ENCODE measurements around the gene ARX.

The ARX gene

DNA sequence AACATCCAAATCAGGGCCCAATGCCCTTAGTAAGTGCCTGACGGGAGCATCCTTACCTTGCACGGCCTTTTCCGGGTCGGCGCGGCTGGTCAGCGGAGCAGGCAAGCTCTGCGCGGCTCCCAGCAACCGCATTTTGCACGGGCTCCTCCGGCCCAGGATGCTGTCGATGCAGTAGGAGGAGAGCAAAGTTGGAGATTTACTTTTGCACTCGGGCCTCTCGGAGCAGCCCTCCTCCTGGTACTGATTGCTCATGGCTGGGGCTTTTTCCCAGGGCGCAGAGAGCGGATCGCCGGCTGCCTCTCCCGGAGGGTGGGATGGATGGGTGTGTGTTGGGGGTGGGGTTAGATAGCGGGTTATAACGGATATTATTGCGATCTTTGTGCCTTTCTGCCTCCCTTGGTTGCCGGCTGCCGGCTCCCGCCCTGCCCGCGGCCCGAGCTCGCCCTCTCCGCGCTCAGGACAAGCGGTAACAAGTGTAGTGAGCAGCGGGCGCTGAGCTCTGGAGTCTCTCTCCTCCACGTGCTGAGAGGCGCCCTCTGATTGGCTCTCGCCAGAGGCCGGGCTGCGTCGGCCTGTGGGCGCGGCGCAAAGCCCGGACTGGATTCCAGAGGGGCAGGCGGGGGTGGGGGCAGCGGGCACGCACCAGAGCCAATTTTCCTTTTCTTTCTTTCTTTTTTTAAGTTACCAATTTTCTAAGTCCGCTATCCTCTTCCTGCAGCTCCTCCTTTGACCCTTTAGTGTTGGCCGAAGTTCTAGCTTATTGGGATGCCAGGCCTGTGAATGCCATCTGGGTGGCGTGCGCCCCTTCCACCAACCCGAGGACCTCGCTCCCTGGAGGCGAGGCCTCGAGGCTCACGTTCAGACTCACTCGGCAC is at the start of gene ARX:
ARX (minus strand) TSS at position 480 of the 875 bp plus-strand sequence; CDS start at position 252, 228 bp downstream.
- no peak for DNase-seq

- DNase-seq, result no peak
Measured at GRCh38 chrX:25059273-25059672, 43.5 kb upstream of the ARX start.

- no peak for DNase-seq
Measured at GRCh38 chrX:25052798-25053534, 37.2 kb upstream of the ARX start.

DNA sequence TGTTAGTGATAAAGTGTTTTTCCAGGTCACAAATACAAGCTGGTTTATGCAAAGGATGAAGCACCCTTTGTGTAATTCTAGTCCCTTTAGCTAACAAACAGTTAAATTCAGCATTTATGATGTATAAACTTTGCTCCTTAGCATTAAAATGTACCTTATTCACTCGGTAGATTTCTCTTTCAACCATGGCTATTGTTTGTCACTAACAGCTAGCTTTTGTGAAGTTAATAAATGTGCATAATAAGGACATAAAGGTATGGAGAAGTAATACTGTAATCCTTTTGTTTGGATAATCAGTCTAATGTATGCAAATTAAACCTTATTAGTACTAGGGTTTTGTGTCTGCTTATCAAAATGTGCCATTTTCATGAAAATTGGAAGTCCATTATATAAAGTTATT is 34.2 kb upstream of the ARX start:
- DNase-seq, result no peak

- peak; percentile 19 to 36 for DNase-seq
Measured at GRCh38 chrX:25049357-25049756, 33.6 kb upstream of the ARX start.

GRCh38 chrX:25048178-25048577 is 32.4 kb upstream of the ARX start:
- DNase-seq, result no peak

GRCh38 chrX:25043192-25043591 is 27.4 kb upstream of the ARX start:
- no peak for DNase-seq

DNA sequence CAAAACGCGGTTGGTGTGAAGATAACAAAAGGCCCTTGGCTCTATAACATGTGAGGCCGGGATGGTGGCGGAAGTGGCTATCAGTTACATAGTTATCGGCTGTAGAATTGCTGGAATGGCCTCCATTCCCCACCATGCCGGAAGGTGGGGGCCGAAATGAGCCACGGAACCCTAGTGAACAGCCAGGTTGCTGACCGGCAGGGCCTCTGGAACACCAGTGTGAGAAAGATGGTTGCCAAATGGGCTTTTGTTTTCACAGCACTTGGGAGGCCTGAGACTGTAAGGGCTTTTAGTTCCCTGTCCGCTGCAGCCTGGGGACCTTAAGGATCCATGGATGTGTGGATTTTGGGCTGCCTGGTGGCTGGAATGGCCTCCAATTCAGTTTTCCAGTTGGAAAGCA is 23.3 kb upstream of the ARX start:
- DNase-seq, result no peak

- DNase-seq, result no peak
Measured at GRCh38 chrX:25034889-25035288, 19.1 kb upstream of the ARX start.

- no peak for DNase-seq
Measured at GRCh38 chrX:25029288-25029825, 13.6 kb upstream of the ARX start.

GRCh38 chrX:25028726-25029125 is 13.0 kb upstream of the ARX start:
- no peak for DNase-seq

- DNase-seq, result no peak
Measured at GRCh38 chrX:25026576-25026975, 10.8 kb upstream of the ARX start.

DNA sequence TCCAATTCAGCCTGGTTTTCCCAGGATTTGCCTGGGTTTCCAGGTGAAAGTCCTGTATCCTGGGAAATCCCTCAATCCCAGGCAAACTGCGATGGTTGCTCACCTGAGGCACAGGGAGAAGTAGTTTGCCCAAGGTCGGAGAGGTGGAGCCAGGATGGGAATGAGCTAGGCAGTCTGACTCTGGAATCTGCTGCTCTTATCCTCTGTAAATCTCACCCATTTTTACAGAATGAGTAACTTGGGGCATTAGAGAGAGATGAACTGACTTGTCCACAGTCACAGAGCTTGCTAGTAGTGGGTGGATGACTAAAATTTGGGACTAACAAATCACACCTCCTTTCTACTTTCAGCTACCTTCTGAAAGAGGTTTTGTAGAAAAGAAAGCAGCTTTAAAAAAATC is 9.8 kb upstream of the ARX start:
- DNase-seq, result no peak

GRCh38 chrX:25023908-25024307 is 8.1 kb upstream of the ARX start:
- DNase-seq, result no peak

DNA sequence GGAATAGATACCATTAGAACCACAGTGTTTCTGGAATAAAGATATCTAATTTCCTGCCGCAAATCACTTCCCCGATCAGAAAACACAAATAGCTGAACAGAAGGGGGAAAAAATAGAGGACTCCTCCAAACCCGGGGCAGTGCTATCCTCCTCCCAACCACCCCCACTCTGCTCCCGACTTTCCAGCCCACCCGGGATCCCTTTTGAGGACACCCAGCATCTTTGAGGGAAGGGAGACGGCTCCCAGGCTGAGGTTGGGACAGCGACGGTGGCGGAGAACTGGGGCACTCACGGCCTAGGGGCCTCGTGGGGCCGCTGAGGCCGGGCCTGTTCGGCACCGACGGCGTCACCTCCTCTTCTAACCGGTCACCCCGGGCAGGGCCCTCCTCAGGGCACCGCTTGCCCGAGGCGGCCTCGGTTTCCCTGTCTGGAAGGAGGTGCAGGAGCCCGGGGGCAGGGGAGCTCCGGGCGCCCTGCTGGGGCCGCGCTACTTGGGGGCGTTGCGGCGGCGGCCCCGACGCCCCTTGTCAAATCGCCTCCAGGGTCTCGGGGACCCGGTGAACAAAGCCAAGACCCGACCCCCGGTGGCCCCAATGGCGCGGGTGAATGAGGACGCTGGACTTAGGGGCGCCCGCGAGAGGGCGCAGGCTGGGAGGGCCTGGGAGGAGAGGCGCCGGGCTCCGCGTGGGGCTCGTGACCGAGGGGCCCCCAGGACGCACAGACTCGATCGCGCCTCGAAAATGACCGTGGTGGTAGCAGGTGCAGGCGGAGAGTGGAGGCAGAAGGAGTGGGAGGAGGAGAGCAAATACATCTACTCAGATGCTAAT is 6.9 kb upstream of the ARX start:
- no peak for DNase-seq

GRCh38 chrX:25020905-25021449 is 5.2 kb upstream of the ARX start:
- DNase-seq, result no peak

DNA sequence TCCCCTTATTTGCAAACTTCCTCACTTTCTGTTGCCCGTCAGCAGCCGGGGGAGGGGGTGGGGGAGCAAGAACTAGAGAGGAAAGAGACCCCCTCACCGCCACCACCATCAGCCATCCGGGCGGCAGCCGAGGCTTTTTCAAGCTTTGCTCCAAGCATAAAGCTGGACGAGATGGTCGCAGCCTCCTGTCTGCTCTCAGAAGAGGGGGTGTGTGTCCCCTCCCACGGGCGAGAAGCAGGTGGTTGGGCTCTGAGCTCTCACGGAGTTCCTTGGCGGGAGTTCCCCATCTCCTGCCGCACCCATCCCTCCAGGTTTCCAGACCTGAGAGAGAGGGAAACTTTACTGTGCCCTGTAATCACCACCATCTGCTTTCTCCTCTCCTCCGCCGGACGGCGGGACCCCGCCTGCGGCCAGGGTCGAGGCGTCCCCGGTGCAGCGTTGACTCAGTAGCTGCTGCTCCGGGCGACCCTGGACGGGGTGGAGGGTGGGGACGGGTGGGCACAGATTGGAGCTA is 4.7 kb upstream of the ARX start:
- no peak for DNase-seq

GRCh38 chrX:25019707-25020390 is 4.1 kb upstream of the ARX start:
- DNase-seq, result no peak

GRCh38 chrX:25018682-25019081 is 2.9 kb upstream of the ARX start:
- DNase-seq, result no peak

GRCh38 chrX:25017667-25018247 is 2.0 kb upstream of the ARX start:
- DNase-seq, result no peak

- no peak for DNase-seq
Measured at GRCh38 chrX:25016938-25017598, 1.3 kb upstream of the ARX start.
